Keratinocyte (primary cell): ENCODE measurements around the gene RAB40A. TPM values are rescaled to one million over a fixed set of nuclear protein-coding genes. Genes with fewer than 3 reads are reported as not detected.
"Not testable (repeated sequence)": the region's sequence is repeated elsewhere in the genome, so short reads cannot be mapped to it uniquely, and the experiment has no call there.

ENCODE experiments used
- DNase-seq: peaks from one replicate; pipeline ENCODE4 v3.0.0-alpha.2; 2011; ENCODE audit warnings: low read depth, missing footprints, low spot score
- FAIRE-seq: peaks from 2 replicates; lab custom pipeline; 2011; peaks lifted over from hg19 to GRCh38; lab: Jason Lieb, UNC
- H2AFZ ChIP-seq: 2 replicates; pipeline ENCODE4 v1.6.0; 2012; ENCODE audit warnings: low read length, control low read depth, inconsistent platforms; ENCODE audit not compliant: control insufficient read depth
- H3K27ac ChIP-seq: 2 replicates; pipeline ENCODE4 v1.5.1; 2011; ENCODE audit warnings: low read length; ENCODE audit not compliant: control insufficient read depth, insufficient read depth
- H3K27me3 ChIP-seq: 3 replicates; pipeline ENCODE4 v1.6.0; 2011; ENCODE audit warnings: low read length; ENCODE audit not compliant: control insufficient read depth, insufficient read depth; ENCODE audit errors: extremely low read depth
- H3K36me3 ChIP-seq, 2 experiments: 2 replicates in 1 of 2; 3 replicates in 1 of 2; pipeline ENCODE4 v1.5.1; 2011; ENCODE audit warnings: low read length in 2 of 2, mild to moderate bottlenecking in 1 of 2; ENCODE audit not compliant: control insufficient read depth in 2 of 2, insufficient read depth in 2 of 2; ENCODE audit errors: extremely low read depth in 1 of 2
- H3K4me1 ChIP-seq: 3 replicates; pipeline ENCODE4 v1.5.1; 2011; ENCODE audit warnings: low read length; ENCODE audit not compliant: control insufficient read depth, insufficient read depth; ENCODE audit errors: extremely low read depth
- H3K4me2 ChIP-seq: 3 replicates; pipeline ENCODE4 v1.6.0; 2011; ENCODE audit warnings: low read depth, low read length; ENCODE audit not compliant: control insufficient read depth, insufficient read depth; ENCODE audit errors: extremely low read depth
- H3K4me3 ChIP-seq, 3 experiments: fragments of 200-600 bp in 1 of 3; sonication (generic) in 1 of 3; 2 replicates in 2 of 3; 3 replicates in 1 of 3; pipeline ENCODE4 v1.5.1; 2011 to 2016; ENCODE audit warnings: low read length in 3 of 3, mild to moderate bottlenecking in 3 of 3, control low read depth in 2 of 3, inconsistent platforms in 1 of 3, low read depth in 1 of 3, mixed read lengths in 1 of 3, mixed run types in 1 of 3, moderate library complexity in 1 of 3; ENCODE audit not compliant: control insufficient read depth in 2 of 3, insufficient read depth in 2 of 3; ENCODE audit errors: extremely low read depth in 1 of 3
- H3K79me2 ChIP-seq: 2 replicates; pipeline ENCODE4 v1.6.0; 2012; ENCODE audit warnings: low read length; ENCODE audit not compliant: control insufficient read depth, insufficient read depth
- H3K9ac ChIP-seq: 3 replicates; pipeline ENCODE4 v1.6.0; 2011; ENCODE audit warnings: low read length; ENCODE audit not compliant: control insufficient read depth, insufficient read depth; ENCODE audit errors: extremely low read depth
- H3K9me1 ChIP-seq: 3 replicates; pipeline ENCODE4 v1.6.0; 2011; ENCODE audit warnings: low read length; ENCODE audit not compliant: control insufficient read depth, insufficient read depth; ENCODE audit errors: extremely low read depth
- H3K9me3 ChIP-seq: 2 replicates; pipeline ENCODE4 v1.5.1; 2012; ENCODE audit warnings: low read depth, low read length; ENCODE audit not compliant: control insufficient read depth
- H4K20me1 ChIP-seq: 3 replicates; pipeline ENCODE4 v1.6.0; 2011; ENCODE audit warnings: low read length; ENCODE audit not compliant: control insufficient read depth, insufficient read depth; ENCODE audit errors: extremely low read depth
- EZH2 ChIP-seq: IDR thresholded peaks from one replicate; pipeline ENCODE4 v1.6.1; 2012; ENCODE audit warnings: inconsistent platforms, mild to moderate bottlenecking, low read length, moderate library complexity
- dilution Hi-C: fragments of 300-500 bp; cut with MboI; formaldehyde crosslinking; loops from one replicate; pipeline ENCODE4 v1.7.0; 2020; ENCODE audit warnings: low sequenced_read_pairs; ENCODE audit not compliant: extremely low pct_ligation_motif_present
- polyA plus RNA-seq, 5 experiments: library from polyadenylated mRNA; depleted of rRNA in 3 of 5; stranded (reverse) in 3 of 5; stranded (forward) in 1 of 5; unstranded in 1 of 5; fragments of >200 nt; gene quantifications; 1 replicate in 1 of 5; 2 replicates in 3 of 5; 3 replicates in 1 of 5; pipeline versions ENCODE4 v1.2.1 to v1.2.3, GENCODE V29; 2011 to 2012; ENCODE audit warnings: missing spikeins in 2 of 5, low read depth in 1 of 5, low replicate concordance in 1 of 5
- TF ChIP-seq, protein P1 (sequence below), 3 experiments: IDR thresholded peaks in 1 of 3; conservative IDR thresholded peaks in 1 of 3; optimal IDR thresholded peaks in 1 of 3; 2 replicates in 2 of 3; 3 replicates in 1 of 3; pipeline versions ENCODE3 to v1.5.1; 2011; ENCODE audit warnings: low read length in 3 of 3, mild to moderate bottlenecking in 3 of 3, moderate library complexity in 2 of 3, control low read depth in 1 of 3, inconsistent platforms in 1 of 3; ENCODE audit not compliant: insufficient read depth in 2 of 3; ENCODE audit errors: extremely low read depth in 1 of 3

RAB40A gene
- polyA plus RNA-seq, 1 donor (not counting 4 experiments of a cell fraction or from before 2014, with no cell fraction given), result 0.33 TPM

GRCh38 chrX:103461156-103461555 is 58.1 kb downstream of the RAB40A start:
- no peaks in the 10 kb centered on the region for H3K4me1 ChIP-seq
- no peaks in the 10 kb centered on the region for H3K9me3 ChIP-seq
- H3K36me3 ChIP-seq, result no peaks in the 10 kb centered on the region
- no peak overlapping the region for H3K4me2 ChIP-seq
- no peak for DNase-seq
- H2AFZ ChIP-seq, result no peak overlapping the region
- H3K27ac ChIP-seq, result no peak overlapping the region
- H4K20me1 ChIP-seq, result no peaks in the 10 kb centered on the region
- FAIRE-seq, result no peak
- TF ChIP-seq, protein P1, sequence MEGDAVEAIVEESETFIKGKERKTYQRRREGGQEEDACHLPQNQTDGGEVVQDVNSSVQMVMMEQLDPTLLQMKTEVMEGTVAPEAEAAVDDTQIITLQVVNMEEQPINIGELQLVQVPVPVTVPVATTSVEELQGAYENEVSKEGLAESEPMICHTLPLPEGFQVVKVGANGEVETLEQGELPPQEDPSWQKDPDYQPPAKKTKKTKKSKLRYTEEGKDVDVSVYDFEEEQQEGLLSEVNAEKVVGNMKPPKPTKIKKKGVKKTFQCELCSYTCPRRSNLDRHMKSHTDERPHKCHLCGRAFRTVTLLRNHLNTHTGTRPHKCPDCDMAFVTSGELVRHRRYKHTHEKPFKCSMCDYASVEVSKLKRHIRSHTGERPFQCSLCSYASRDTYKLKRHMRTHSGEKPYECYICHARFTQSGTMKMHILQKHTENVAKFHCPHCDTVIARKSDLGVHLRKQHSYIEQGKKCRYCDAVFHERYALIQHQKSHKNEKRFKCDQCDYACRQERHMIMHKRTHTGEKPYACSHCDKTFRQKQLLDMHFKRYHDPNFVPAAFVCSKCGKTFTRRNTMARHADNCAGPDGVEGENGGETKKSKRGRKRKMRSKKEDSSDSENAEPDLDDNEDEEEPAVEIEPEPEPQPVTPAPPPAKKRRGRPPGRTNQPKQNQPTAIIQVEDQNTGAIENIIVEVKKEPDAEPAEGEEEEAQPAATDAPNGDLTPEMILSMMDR (optimal IDR thresholded peaks at IDR 0.05 in 1 of 3, IDR thresholded peaks at IDR 0.05 in 1 of 3, conservative IDR thresholded peaks at IDR 0.05 in 1 of 3; ENCODE audit: extremely low read depth in 1 of 3, insufficient read depth in 2 of 3, low read length in 3 of 3), result no peak
- TF ChIP-seq EZH2, result no peak
- no peak overlapping the region for H3K9ac ChIP-seq
- dilution Hi-C loops, result no loop called here
- H3K9me1 ChIP-seq, result no peaks in the 10 kb centered on the region
- H3K4me3 ChIP-seq, result no peak overlapping the region
- H3K79me2 ChIP-seq, result no peaks in the 10 kb centered on the region
- H3K27me3 ChIP-seq, result no peaks in the 10 kb centered on the region

GRCh38 chrX:103460001-103460755 is 59.1 kb downstream of the RAB40A start:
- FAIRE-seq, dilution Hi-C loops: not testable (repeated sequence)

More at GRCh38 chrX:103460001-103460755, 59.1 kb downstream of the RAB40A start:
- H3K9ac ChIP-seq, H3K4me3 ChIP-seq, H3K4me1 ChIP-seq, H2AFZ ChIP-seq, H3K4me2 ChIP-seq, H3K9me1 ChIP-seq, H3K36me3 ChIP-seq, H4K20me1 ChIP-seq, H3K27ac ChIP-seq, H3K9me3 ChIP-seq, H3K79me2 ChIP-seq, H3K27me3 ChIP-seq, DNase-seq: not testable (repeated sequence)
